Measurements from ENCODE around the gene CDH16.
"Not testable (repeated sequence)": the region's sequence is repeated elsewhere in the genome, so short reads cannot be mapped to it uniquely, and the experiment has no call there.

CDH16 gene

DNA sequence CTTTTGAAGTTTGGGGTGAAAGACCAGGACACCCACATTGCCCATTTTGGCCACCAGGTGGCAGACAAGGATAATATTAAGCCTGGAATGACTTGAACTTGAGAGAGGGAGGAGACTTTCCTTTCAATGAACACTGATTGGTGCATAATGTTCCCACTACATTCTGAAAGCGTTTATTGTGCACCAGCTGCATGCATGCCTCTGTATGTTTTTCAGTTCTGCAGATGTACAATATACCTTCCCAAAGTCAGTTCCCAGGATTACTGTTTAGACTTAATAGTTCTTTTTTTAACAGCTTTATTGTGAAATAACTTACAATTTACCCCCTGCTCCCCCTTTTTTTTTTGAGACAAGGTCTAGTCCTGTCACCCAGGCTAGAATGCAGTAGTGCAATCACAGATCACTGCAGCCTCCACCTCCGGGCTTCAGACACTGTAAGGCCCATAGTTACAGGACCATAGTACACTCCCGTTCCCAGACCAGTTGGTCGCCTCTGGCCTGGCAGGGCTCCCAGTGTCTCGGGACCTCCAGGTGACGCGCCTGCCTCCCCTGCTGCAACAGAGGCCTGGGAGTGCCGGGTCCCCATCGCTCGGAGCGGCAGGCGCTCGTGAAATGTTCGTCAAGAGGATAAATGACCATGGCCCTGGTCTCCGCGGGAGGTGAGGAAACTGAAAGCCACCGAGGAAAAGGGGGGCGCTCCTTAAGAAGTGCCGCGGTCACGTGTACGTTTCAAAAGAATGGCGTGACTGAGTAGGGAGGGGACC is 28.8 kb upstream of the CDH16 start:
- peak; percentile 77 for DNase-seq

DNA sequence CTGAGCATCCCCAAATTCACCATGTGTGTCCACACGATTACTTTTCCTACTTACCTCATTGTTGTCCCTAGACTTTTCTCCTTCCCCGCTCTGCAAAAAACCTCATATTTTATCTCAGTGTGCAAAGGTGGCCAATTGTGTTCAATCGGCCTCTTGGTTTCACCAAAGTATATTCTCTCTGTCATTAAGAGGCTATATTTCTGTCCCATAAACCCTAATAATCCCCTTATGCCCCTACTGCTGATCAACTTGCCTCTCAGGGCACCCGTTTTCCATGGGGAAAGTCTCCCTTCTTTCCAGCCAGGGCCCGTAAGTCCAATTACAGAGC is 28.3 kb upstream of the CDH16 start:
- no peak for DNase-seq

- DNase-seq = no peak
Observed at GRCh38 chr16:66946541-66946940, 27.9 kb upstream of the CDH16 start.

- DNase-seq = no peak
Observed at GRCh38 chr16:66945939-66946338, 27.3 kb upstream of the CDH16 start.

DNA sequence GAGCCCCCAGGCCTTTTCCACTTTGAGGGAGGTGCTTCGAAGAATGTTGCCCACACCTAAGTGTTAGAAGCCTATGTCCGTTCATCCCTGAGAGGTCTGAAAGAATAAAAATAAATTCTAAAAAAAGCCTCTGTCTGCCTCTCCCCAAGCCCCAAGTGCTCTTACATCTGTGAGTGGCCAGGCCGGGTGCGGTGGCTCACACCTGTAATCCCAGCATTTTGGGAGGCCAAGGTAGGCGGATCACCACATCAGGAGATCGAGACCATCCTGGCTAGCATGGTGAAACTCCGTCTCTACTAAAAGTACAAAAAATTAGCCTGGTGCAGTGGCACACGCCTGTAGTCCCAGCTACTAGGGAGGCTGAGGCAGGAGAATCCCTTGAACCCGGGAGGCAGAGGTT is 26.3 kb upstream of the CDH16 start:
- not testable (repeated sequence) for DNase-seq

GRCh38 chr16:66944054-66944441 is 25.4 kb upstream of the CDH16 start:
- DNase-seq = no peak

- DNase-seq = no peak
Observed at GRCh38 chr16:66943426-66944053, 24.9 kb upstream of the CDH16 start.

- no peak for DNase-seq
Observed at GRCh38 chr16:66942981-66943380, 24.3 kb upstream of the CDH16 start.

- no peak for DNase-seq
Observed at GRCh38 chr16:66940236-66940635, 21.6 kb upstream of the CDH16 start.

DNA sequence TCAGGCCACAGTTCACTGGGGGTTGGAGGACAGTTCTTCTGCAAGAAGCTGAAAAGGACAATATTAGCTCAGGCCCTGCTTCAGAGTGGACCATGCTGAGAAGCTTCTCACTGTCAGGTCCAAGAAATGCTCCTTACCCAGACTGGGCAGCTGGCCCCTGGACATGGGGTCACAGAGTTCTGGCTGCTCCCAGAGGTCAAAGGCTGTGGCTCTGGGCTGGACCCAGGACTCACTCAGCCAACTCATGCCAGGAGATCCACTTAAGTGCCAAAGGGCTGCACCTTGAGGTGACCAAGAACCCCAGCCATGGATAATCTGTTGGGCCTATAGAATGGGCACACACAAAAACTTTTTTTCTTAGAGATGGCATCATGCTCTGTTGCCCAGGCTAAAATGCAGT is 20.7 kb upstream of the CDH16 start:
- DNase-seq = no peak

DNA sequence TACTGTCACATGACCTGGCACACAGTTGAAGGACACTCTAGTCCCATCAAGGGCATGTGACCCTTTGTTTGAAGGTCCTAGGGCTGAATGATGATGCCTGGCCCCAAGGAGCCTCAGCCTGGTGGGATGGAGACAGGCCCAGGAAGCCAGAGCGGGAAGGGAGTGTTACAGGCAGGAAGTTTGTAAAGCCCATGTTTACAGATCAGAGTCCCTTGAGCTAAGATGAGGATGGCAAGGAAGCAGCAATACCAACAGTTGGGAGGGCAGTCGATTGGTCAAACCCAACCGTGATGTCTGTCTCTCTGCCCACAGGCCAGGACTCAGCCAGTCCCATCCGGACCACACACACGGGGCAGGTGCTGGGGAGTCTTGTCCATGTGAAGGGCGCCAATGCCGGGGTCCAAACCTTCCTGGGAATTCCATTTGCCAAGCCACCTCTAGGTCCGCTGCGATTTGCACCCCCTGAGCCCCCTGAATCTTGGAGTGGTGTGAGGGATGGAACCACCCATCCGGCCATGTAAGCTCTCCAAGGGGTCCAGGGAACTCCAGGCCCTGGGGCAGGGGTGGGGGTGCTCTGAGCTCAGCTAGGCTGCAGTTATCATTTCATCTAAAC is 19.1 kb upstream of the CDH16 start:
- DNase-seq = no peak

DNA sequence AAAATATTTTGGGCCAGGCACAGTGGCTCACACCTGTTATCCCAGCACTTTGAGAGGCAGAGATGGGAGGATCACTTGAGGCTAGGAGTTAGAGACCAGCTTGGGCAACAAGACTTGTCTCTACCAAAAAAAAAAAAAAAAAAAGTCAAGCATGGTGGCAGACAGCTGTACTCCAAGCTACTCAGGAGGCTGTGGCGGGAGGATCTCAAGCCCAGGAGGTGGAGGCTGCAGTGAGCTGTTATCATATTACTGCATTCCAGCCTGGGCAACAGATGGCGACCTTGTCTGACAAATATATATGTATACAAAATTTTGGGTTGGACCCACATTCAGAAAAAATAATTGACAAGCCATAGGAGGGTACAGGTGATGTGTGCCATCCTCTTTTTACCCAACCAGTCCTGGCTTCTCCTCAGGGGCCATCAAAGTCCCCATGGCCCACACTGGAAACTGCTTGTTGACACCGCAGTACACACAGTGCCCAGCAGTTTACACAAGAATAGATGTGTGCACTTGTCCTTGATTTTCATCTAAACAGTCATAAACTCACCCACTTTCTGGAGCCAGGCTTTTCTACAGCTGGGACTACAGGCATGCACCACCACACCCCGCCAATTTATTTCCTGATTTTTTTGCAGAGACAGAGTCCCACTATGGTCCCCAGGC is 18.3 kb upstream of the CDH16 start:
- DNase-seq = no peak

- no peak for DNase-seq
Observed at GRCh38 chr16:66936462-66936861, 17.8 kb upstream of the CDH16 start.

DNA sequence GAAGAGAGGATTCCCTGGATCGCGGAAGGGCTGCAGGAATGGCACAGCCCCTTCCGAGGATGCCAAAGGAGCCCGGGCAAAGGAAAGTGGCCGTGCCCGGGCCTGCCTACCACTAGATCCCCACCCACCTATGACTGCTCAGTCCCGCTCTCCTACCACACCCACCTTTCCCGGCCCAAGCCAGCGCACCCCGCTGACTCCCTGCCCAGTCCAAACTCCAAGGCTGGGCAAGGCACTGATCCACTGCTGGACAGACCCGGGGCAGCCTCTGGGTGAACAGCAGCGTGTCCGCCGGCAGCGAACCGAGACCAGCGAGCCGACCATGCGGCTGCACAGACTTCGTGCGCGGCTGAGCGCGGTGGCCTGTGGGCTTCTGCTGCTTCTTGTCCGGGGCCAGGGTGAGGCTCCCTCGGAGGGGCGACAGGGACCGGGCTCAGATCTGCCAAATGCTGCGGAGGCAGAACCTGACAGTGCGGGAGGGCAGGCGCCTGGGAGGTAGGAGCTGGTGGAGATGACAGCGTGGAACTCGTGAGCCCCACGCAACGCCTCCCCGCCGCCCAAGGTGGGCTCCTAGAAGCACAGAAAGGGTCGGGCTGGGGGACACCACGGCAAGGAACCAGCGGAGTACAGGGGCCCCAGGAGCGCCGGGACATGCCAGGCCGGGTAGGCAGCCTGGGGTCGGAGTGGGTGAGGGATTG is 16.8 kb upstream of the CDH16 start, which contains the start of gene CES2:
Gene CES2 (plus strand): TSS at position 203 of the 698 bp plus-strand sequence. CDS start 120 bp downstream, at position 323.
- no peak for DNase-seq

DNA sequence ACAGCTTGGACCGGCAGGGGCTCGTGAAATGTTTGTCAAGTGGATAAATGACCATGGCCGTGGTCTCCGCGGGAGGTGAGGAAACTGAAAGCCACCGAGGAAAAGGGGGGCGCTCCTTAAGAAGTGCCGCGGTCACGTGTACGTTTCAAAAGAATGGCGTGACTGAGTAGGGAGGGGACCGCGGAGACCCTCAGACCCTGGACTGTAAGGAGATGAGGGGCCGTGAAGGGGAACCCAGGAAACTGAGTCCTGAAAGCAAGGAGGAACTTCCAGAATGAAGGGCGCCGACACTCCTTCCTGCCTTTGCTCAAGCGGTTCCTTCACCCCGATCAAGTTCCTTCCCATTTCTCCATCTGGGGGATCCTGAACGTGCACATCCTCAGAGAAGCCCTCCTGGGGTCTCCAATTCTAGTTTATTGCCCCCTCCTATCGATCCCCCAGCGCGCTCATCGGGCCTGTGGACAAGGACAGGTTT is 16.2 kb upstream of the CDH16 start:
- not testable (repeated sequence) for DNase-seq

DNA sequence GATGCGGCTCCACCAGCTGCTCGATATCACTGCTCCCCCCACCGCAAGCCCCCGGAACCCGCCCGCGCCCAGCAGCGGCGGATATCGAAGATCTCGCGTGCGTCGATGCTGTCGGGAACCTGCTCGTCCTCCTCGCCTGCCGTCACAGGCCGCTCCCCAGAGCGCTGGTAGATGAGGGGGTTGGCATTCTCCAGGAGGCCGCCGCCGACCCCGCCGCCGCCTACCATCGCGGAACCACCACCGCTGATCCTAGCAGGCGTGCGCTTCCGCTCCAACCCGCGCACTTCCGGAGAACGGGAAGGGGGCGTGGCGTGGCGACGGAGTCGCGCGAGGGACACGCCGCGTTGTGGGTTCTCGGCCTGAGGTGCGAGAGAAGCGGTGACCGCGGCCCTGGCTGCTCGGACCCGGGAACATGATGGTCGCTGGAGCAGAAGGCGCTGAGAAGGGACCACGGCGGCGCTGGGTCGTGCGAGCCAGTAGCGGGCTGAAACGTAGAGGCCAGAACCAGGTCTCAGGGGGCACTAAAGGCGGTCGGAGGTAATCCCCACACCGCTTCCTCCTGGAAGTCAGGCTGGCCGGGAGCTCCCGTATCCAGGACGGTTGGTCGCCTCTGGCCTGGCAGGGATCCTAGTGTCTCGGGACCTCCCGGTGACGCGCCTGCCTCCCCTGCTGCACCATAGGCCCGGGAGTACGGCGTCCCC is 15.6 kb upstream of the CDH16 start, which contains the start of gene CIAO2B:
Gene CIAO2B (minus strand): TSS at position 265 of the 701 bp plus-strand sequence. CDS start 38 bp downstream, at position 227.
- peak; percentile 83 for DNase-seq

DNA sequence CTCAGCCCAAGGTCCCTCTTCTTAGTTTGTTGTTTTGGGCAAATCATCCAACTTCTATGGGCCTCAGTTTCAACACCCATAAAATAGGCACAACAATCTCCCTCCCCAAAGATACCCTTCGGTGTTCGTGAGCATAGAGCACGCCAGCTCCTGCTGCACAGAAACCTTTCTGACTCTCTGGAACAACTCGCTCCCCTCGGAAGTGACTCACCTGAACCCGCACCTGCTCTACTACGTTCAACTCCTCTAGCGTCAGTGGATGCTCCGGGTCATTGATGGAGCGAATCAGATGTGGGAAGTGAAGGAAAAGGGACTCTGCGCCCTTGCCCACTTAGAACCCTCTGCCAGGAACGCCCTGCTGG is 15.1 kb upstream of the CDH16 start:
- no peak for DNase-seq

DNA sequence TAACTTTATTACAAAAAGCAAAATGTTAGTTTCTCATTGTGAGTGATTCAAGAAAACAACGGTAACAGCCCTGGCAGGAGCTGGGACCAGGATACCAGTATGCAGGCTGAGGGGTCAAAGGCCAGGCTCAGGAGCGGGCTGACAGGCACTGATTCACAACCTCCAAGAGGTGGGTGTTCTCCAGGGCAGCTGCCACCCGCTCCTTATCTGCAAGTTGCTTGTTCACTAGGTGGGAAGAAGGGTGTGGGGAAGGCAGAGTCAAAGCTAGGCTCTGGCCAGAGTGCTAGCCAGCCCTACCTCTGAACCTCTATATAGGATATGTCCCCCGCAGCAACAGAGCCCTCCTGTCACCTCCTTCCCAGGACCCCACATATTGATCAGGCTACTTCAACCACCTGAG is 13.4 kb upstream of the CDH16 start:
- no peak for DNase-seq

GRCh38 chr16:66931665-66932064 is 13.0 kb upstream of the CDH16 start:
- DNase-seq = no peak

DNA sequence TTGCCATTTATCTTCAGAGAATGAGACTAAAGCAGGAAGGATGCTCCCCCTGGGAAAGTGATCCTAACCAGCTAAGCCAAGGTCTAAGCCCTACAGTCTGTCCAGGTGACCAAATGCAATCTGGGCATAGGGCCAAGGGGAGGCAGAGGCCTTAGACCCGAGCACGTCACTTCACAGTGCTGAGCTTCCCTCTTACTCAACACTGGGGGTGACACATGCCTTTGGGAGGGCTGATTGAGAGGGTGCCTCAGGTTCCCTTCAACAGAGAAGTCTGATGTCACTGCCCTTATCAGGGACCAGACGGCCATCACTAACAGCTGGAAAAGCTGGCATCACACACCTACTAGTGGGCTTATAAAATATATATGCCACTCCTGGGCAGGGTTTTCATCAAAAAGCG is 11.5 kb upstream of the CDH16 start:
- DNase-seq = peak; percentile 51

DNA sequence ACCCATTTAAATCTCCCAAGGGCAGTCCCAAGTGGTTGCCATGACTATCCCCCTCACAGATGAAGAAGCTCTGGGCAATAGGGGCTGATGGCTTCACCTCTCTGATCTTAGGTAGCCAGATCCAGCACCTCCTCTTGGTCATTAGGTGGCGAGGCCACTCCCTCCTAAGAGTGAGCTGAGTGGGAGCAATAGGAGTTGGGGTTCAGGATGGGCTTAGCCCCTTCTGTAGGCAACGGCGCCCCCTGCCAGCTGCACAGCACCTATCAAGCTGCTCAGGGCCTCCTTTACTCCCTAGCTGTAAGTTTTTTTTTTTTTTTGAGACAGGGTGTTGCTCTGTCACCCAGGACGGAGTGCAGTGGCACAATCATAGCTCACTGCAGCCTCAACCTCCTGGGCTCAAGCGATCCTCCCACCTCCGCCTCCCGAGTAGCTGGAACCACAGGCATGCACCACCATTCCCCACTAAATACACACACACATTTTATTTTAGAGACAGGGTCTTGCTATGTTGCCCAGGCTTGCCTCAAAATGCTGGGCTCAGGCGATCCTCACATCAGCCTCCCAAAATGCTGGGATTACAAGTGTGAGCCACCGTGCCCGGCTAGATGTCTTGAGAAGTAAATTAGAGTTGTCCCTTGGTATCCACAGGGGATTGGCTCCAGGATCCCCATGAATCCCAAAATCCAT is 10.2 kb upstream of the CDH16 start:
- peak; percentile 58 for DNase-seq
